ENCODE results near the gene TMSB4X. TPM values are rescaled to one million over a fixed set of nuclear protein-coding genes. Genes with fewer than 3 reads are reported as not detected.
"Not testable (repeated sequence)": the region's sequence is repeated elsewhere in the genome, so short reads cannot be mapped to it uniquely, and the experiment has no call there.

The TMSB4X gene
- polyA plus RNA-seq, 1 experiment = 6,551 TPM

DNA sequence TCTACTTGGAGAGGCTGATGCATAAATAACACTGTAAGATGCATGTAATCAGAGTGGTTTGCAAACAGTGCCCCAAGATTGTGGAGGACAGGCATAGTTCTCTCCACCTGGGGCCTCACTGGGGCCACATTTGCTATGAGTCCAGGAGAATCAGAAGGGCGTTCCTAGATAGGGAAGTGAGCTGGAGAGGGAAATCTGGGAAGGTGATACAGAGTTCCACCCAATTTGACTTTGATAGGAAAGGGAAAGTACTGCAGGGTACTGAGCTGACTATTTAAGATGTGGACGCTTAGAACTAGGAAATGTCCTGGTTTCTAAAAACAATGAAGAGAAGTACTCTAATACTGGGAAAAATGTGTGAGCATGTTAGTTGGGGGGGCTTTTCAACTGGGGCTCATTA lies 35.6 kb downstream of the TMSB4X start:
- H3K27me3 ChIP-seq (ENCODE audit: control insufficient read depth, insufficient read depth, low read length) = no peaks in the 10 kb centered on the region
- H3K4me3 ChIP-seq (ENCODE audit: low read depth, low read length) = no peak overlapping the region
- TF ChIP-seq, protein P1, sequence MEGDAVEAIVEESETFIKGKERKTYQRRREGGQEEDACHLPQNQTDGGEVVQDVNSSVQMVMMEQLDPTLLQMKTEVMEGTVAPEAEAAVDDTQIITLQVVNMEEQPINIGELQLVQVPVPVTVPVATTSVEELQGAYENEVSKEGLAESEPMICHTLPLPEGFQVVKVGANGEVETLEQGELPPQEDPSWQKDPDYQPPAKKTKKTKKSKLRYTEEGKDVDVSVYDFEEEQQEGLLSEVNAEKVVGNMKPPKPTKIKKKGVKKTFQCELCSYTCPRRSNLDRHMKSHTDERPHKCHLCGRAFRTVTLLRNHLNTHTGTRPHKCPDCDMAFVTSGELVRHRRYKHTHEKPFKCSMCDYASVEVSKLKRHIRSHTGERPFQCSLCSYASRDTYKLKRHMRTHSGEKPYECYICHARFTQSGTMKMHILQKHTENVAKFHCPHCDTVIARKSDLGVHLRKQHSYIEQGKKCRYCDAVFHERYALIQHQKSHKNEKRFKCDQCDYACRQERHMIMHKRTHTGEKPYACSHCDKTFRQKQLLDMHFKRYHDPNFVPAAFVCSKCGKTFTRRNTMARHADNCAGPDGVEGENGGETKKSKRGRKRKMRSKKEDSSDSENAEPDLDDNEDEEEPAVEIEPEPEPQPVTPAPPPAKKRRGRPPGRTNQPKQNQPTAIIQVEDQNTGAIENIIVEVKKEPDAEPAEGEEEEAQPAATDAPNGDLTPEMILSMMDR (IDR thresholded peaks at IDR 0.05; ENCODE audit: low read depth, low read length) = no peak
- H3K27ac ChIP-seq (ENCODE audit: low read depth, low read length) = no peak overlapping the region
- H3K9me3 ChIP-seq (ENCODE audit: control insufficient read depth, insufficient read depth, low read length) = no peaks in the 10 kb centered on the region
- POLR2A ChIA-PET = no interaction called here
- no peak for DNase-seq (ENCODE audit: low read depth, low spot score)
- CTCF ChIA-PET = no interaction called here

DNA sequence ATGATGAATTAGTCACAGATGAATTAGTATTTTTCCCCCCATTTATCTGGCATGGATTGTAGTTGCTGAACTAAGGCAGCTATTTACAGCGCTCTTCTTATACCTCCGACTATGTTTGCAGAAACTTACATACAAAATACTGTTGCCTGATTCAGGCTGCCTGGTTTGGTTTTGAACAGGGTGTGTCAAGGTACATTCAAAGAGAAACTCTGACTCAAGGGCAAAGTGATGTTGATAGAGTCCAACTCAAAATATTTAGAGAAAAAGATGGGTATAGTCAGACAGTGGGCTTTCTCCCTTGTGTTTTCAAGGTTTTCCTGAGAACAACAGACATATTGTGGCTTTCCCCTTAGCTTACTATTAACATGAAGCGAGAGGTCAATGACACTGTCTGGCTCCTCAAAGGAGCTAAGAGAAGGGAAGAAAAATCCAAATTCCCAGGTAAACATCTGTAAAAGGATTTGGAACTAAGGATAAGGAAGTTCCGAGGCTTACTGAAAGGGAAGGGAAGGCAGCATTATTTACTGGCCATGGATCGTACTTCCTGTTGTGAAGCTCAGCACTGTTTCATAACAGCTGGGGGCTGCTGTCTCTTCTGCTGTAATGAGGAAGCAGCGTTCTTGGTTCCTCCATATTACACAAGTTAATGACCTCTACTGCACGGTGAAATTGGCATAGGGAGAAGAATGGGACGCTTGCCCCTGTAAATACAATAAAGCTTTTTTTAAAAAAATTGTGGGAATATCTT lies 38.6 kb downstream of the TMSB4X start:
- H3K4me3 ChIP-seq (ENCODE audit: low read depth, low read length) = no peak overlapping the region
- POLR2A ChIA-PET = no interaction called here
- no peak for DNase-seq (ENCODE audit: low read depth, low spot score)
- H3K27me3 ChIP-seq (ENCODE audit: control insufficient read depth, insufficient read depth, low read length) = no peaks in the 10 kb centered on the region
- H3K9me3 ChIP-seq (ENCODE audit: control insufficient read depth, insufficient read depth, low read length) = no peaks in the 10 kb centered on the region; the same call in 1 of the 2 replicates
- CTCF ChIA-PET = interaction anchor here (0.8 to 1.0 kb wide), 2 partner anchors 65 to 67 kb away, joined by 3 to 4 read pairs; no protein-coding TSS in a partner anchor
- H3K27ac ChIP-seq (ENCODE audit: low read depth, low read length) = no peak overlapping the region
- TF ChIP-seq, protein P1 (IDR thresholded peaks at IDR 0.05; ENCODE audit: low read depth, low read length) = no peak

DNA sequence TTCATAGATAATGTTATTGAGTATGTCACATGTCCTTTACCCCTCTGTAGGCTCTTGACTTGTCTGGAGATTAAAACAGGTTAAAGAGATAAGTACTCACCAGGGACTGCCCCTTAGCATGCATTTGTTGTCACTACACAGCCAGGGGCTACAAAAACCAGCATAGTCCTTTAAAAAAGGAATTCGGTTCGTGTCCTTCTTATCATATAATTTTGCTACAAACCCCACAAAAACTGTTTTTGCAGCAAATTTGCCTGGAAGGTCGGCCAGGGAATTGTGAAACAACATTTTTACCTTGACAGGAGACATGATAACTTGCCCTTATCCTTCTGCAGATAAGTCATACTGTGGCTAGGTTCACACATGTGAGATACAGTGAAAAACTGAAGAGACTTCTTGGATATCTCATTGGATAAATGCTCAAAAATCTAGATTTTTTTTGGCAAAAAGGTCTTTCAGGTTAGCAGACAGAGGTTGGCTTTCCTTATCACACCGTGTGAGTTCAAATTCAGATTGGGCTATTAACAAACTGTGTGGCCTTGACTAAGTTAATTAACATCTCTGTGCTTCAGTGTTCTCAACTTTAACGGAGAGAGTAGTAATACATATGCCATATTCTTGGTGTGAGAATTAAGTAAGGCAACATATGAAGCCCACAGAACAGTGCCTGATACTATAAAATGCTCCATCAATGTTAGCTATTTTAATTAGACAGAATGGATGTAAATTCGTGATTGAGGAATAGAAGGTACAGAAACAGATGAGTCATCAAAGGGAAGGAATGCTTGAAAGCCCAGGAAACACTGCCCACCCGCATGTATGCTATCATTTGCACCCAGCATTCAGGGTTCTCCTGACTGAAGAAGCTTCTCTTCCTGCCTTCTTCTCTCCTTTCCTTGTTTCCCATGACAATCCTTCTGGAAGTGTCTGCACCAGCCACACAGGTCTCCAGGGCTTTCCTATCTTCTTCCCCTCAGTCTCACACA lies 39.5 kb downstream of the TMSB4X start:
- Histone ChIP-seq H3K27me3 (ENCODE audit: control insufficient read depth, insufficient read depth, low read length) (no peaks in the 10 kb centered on the region), H3K4me3 (ENCODE audit: low read depth, low read length) (no peak overlapping the region), H3K27ac (ENCODE audit: low read depth, low read length) (no peak overlapping the region), H3K9me3 (ENCODE audit: control insufficient read depth, insufficient read depth, low read length) (no peaks in the 10 kb centered on the region; the same call in 1 of the 2 replicates)
- DNase-seq (ENCODE audit: low read depth, low spot score) = no peak
- CTCF ChIA-PET = interaction anchor here (0.8 to 1.0 kb wide), 2 partner anchors 65 to 68 kb away, joined by 3 to 4 read pairs; no protein-coding TSS in a partner anchor
- TF ChIP-seq, protein P1 (IDR thresholded peaks at IDR 0.05; ENCODE audit: low read depth, low read length) = no peak
- POLR2A ChIA-PET = no interaction called here

DNA sequence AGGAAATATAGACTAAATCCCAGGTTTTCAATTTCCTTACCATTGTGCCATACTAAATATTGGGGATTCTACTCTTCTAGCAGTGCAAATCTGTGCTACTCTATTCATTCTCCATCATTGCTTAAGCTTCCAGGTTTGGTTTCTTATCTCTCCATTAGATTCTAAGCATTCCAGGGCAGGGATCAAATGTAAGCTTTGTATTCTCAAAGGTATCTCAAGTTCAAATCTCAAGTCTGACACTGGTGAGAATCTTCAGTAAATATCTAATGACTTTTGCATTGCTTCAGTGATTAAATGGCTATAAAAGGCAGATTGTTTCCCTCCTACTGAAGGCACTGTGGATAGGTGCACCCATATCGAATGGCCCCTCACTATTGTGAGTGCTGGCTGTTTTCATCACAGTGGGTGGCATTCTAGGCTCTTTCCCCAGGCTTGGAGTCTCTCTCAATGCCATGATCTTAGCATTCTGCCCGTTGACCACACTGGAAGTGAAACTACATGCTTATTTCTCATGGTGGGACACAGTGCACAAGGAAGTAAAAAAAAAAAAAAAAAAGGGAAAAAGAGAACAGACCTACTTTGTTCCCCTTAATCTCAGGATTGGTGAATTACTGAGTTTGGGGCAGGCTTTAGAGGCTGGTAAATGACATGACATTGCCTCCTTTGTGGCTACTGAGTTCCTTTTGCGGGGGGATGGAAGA lies 40.8 kb downstream of the TMSB4X start:
- no peaks in the 10 kb centered on the region for H3K27me3 ChIP-seq (ENCODE audit: control insufficient read depth, insufficient read depth, low read length)
- DNase-seq (ENCODE audit: low read depth, low spot score) = no peak
- POLR2A ChIA-PET = no interaction called here
- TF ChIP-seq, protein P1 (IDR thresholded peaks at IDR 0.05; ENCODE audit: low read depth, low read length) = no peak
- H3K9me3 ChIP-seq (ENCODE audit: control insufficient read depth, insufficient read depth, low read length) = no peaks in the 10 kb centered on the region; the same call in 1 of the 2 replicates
- no peak overlapping the region for H3K27ac ChIP-seq (ENCODE audit: low read depth, low read length)
- CTCF ChIA-PET = no interaction called here
- H3K4me3 ChIP-seq (ENCODE audit: low read depth, low read length) = no peak overlapping the region

DNA sequence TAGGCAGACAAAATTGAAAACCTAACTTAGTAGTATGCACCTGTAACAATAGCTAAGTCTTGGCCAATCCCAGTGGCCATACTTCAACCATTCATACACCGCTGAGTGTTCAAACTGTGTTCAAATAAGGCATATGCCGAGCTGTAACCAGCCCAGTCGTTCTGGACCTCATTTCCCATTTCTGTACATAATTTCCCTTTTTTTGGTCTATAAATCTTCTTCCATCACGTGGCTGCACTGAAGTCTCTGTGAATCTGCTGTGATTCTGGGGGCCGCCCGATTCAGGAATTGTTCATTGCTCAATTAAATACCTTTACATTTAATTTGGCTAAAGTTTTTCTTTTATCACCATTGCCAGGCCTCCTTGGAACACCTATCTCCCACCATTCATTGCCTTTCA lies 41.8 kb downstream of the TMSB4X start:
- H3K27me3 ChIP-seq (ENCODE audit: control insufficient read depth, insufficient read depth, low read length); H3K9me3 ChIP-seq (ENCODE audit: control insufficient read depth, insufficient read depth, low read length); H3K4me3 ChIP-seq (ENCODE audit: low read depth, low read length); H3K27ac ChIP-seq (ENCODE audit: low read depth, low read length); DNase-seq (ENCODE audit: low read depth, low spot score); CTCF ChIA-PET: not testable (repeated sequence)
- POLR2A ChIA-PET = interaction anchor here (0.5 kb wide), 1 partner anchor 65 kb away, joined by 6 read pairs; no protein-coding TSS in a partner anchor

Data from AG04450 (cell line).